Sigmoid colon (tissue), 7 donors: ENCODE measurements around the gene HES3. TPM values are rescaled to one million over a fixed set of nuclear protein-coding genes. Genes with fewer than 3 reads are reported as not detected.

Experiments used
- DNase-seq: peaks from one replicate; pipeline ENCODE4 v3.0.0-alpha.2; 2019
- H3K27ac ChIP-seq, 4 donors: fragments of 200-600 bp; sonication (generic); one replicate each; pipeline ENCODE4 v1.5.1; 2016 to 2019; ENCODE audit warnings: mild to moderate bottlenecking in 1 of 4
- H3K27me3 ChIP-seq, 3 donors: fragments of 200-600 bp; sonication (generic); one replicate each; pipeline ENCODE4 v1.5.1; 2019; ENCODE audit warnings: mild to moderate bottlenecking in 1 of 3
- H3K36me3 ChIP-seq, 4 donors: fragments of 200-600 bp; sonication (generic); one replicate each; pipeline ENCODE4 v1.5.1; 2016 to 2019
- H3K4me1 ChIP-seq, 4 donors: fragments of 200-600 bp; sonication (generic); one replicate each; pipeline ENCODE4 v1.5.1; 2017 to 2019
- H3K4me3 ChIP-seq, 4 donors: fragments of 200-600 bp; sonication (generic); one replicate each; pipeline ENCODE4 v1.5.1; 2017 to 2019; ENCODE audit warnings: mild to moderate bottlenecking in 2 of 4, moderate library complexity in 1 of 4
- H3K9me3 ChIP-seq, 4 donors: fragments of 200-600 bp in 3 of 4; sonication (generic) in 3 of 4; one replicate each; pipeline versions ENCODE4 v1.5.1 to v1.6.1; 2013 to 2019
- CTCF ChIP-seq, 4 experiments: fragments of 450-650 bp in 3 of 4; fragments of 200-600 bp in 1 of 4; IDR thresholded peaks; one replicate each; pipeline ENCODE4 v1.5.1; 2016 to 2019; ENCODE audit warnings: antibody characterized with exemption in 4 of 4, mild to moderate bottlenecking in 3 of 4, moderate library complexity in 2 of 4
- EP300 ChIP-seq, 4 donors: sonication (generic); formaldehyde crosslinking; IDR thresholded peaks; one replicate each; pipeline ENCODE4 v1.6.1; 2017; ENCODE audit warnings: antibody characterized with exemption in 4 of 4
- POLR2A ChIP-seq, 2 donors: fragments of 450-650 bp; IDR thresholded peaks; one replicate each; pipeline ENCODE4 v1.6.1; 2016; ENCODE audit warnings: antibody characterized with exemption in 2 of 2, mild to moderate bottlenecking in 2 of 2, moderate library complexity in 2 of 2
- POLR2AphosphoS5 ChIP-seq, 4 donors: sonication (generic); formaldehyde crosslinking; IDR thresholded peaks; one replicate each; pipeline ENCODE4 v1.6.1; 2017; ENCODE audit warnings: antibody characterized with exemption in 4 of 4
- WGBS, 2 donors: extraction: QIAGEN DNeasy Blood & Tissue Kit; methylation state at CpG; one replicate each; pipeline ENCODE4 v1.1.7; 2013; 5-methylcytosine and 5-hydroxymethylcytosine counted together
- intact Hi-C: fragments of 100-400 bp; cut with DNase I; formaldehyde crosslinking; loops from one replicate; pipeline ENCODE4 v1.15.1; 2023
- polyA plus RNA-seq, 3 donors: library from polyadenylated mRNA; stranded (reverse); fragments of 200-250 nt; gene quantifications; one replicate each; pipeline ENCODE4 v1.2.3, GENCODE V29; 2013
- total RNA-seq, 4 donors: library from RNA; depleted of rRNA; stranded (reverse); fragments of >200 nt; gene quantifications; one replicate each; pipeline ENCODE4 v1.1.0, GENCODE V29; 2016
- donor health status: healthy with polysubstance abuse.
- donor health status: Bipolar disorder and iron deficiency.
- donor health status: healthy.

Gene HES3
- total and polyA plus RNA-seq, 7 donors, result not detected

GRCh38 chr1:6260961-6261614 lies 17.1 kb downstream of the HES3 start, which contains the start of gene GPR153:
Gene GPR153 (minus strand): TSS chr1:6261098. CDS start chr1:6254905, 6,193 bp downstream.
- peaks cover 0 to 27% (median 23%) of the 10 kb centered on the region in 4 donors for H3K4me1 ChIP-seq
- peak; percentile 79 for DNase-seq
- intact Hi-C loops, result no loop called here
- H3K36me3 ChIP-seq, result no peaks in the 10 kb centered on the region
- peak within 1 kb of the TSS; percentile 71 to 76 (median 73) for H3K27ac ChIP-seq
- H3K4me3 ChIP-seq, result peak within 1 kb of the TSS; percentile 57 to 62 (median 60)
- no peaks in the 10 kb centered on the region for H3K9me3 ChIP-seq
- H3K27me3 ChIP-seq, result peaks cover 0 to 28% (median 5%) of the 10 kb centered on the region in 3 donors
- TF ChIP-seq POLR2AphosphoS5 (IDR thresholded peaks at IDR 0.05), result peak in 1 of 4 donors; percentile 5
- no peak for TF ChIP-seq EP300 (IDR thresholded peaks at IDR 0.05)
- 1 to 2% methylated on average over 78 of the region's 78 CpGs for WGBS, 2 donors

- H3K4me3 ChIP-seq, result peak overlapping the region in 3 of 4 donors; percentile 57 to 62 (median 61)
- TF ChIP-seq POLR2A (IDR thresholded peaks at IDR 0.05) (no peak), CTCF (IDR thresholded peaks at IDR 0.05) (no peak)
Measured at GRCh38 chr1:6261615-6261995, 17.6 kb downstream of the HES3 start.

GRCh38 chr1:6262555-6263420 lies 18.8 kb downstream of the HES3 start:
- Histone ChIP-seq H3K27me3 (peaks cover 0 to 28% (median 5%) of the 10 kb centered on the region in 3 donors), H3K36me3 (no peaks in the 10 kb centered on the region), H3K4me3 (no peak overlapping the region), H3K4me1 (peaks cover 0 to 27% (median 23%) of the 10 kb centered on the region in 4 donors), H3K27ac (peak overlapping the region; percentile 17 to 50 (median 44)), H3K9me3 (no peaks in the 10 kb centered on the region)
- peak; percentile 88 for DNase-seq
- no peak for TF ChIP-seq CTCF (IDR thresholded peaks at IDR 0.05)
- peak in 1 of 4 donors; percentile 20 for TF ChIP-seq POLR2AphosphoS5 (IDR thresholded peaks at IDR 0.05)
- 77 to 84% methylated on average over 25 of the region's 25 CpGs for WGBS, 2 donors
- intact Hi-C loops, result no loop called here

More at GRCh38 chr1:6261615-6261995, 17.6 kb downstream of the HES3 start:
- H3K27me3 ChIP-seq, result peaks cover 0 to 28% (median 5%) of the 10 kb centered on the region in 3 donors
- 22 to 28% methylated on average over 15 of the region's 15 CpGs for WGBS, 2 donors
- no peaks in the 10 kb centered on the region for H3K36me3 ChIP-seq
- peak overlapping the region; percentile 68 to 74 (median 69) for H3K27ac ChIP-seq
- intact Hi-C loops, result no loop called here
- no peaks in the 10 kb centered on the region for H3K9me3 ChIP-seq
- DNase-seq, result no peak
- H3K4me1 ChIP-seq, result peaks cover 0 to 27% (median 23%) of the 10 kb centered on the region in 4 donors

- Histone ChIP-seq H3K27me3 (peaks cover 0 to 28% (median 5%) of the 10 kb centered on the region in 3 donors), H3K4me3 (no peak overlapping the region), H3K4me1 (peaks cover 0 to 27% (median 23%) of the 10 kb centered on the region in 4 donors), H3K27ac (no peak overlapping the region), H3K9me3 (no peaks in the 10 kb centered on the region), H3K36me3 (no peaks in the 10 kb centered on the region)
- 77 to 78% methylated on average over 7 of the region's 7 CpGs for WGBS, 2 donors
- DNase-seq, result no peak
- no peak for TF ChIP-seq POLR2AphosphoS5 (IDR thresholded peaks at IDR 0.05)
- TF ChIP-seq CTCF (IDR thresholded peaks at IDR 0.05), result no peak
- TF ChIP-seq EP300 (IDR thresholded peaks at IDR 0.05), result no peak
- no peak for TF ChIP-seq POLR2A (IDR thresholded peaks at IDR 0.05)
- intact Hi-C loops, result no loop called here
Measured at GRCh38 chr1:6263716-6264115, 19.7 kb downstream of the HES3 start.

GRCh38 chr1:6265151-6265550 lies 21.2 kb downstream of the HES3 start:
- Histone ChIP-seq H3K9me3 (no peaks in the 10 kb centered on the region), H3K36me3 (no peaks in the 10 kb centered on the region), H3K27ac (no peak overlapping the region), H3K27me3 (peaks cover 0 to 19% (median 5%) of the 10 kb centered on the region in 3 donors), H3K4me1 (peaks cover 0 to 24% (median 21%) of the 10 kb centered on the region in 4 donors), H3K4me3 (no peak overlapping the region)
- 59 to 84% methylated on average over 15 of the region's 15 CpGs for WGBS, 2 donors
- no peak for DNase-seq
- intact Hi-C loops, result no loop called here
- TF ChIP-seq EP300 (IDR thresholded peaks at IDR 0.05) (no peak), POLR2A (IDR thresholded peaks at IDR 0.05) (no peak), POLR2AphosphoS5 (IDR thresholded peaks at IDR 0.05) (no peak), CTCF (IDR thresholded peaks at IDR 0.05) (no peak)
